BLaER1 (cell line): ENCODE results near the gene ICA1L.
A peak's percentile ranks its signal among the peaks of the same experiment; 100 is the strongest.

Experiments used
- H3K27ac ChIP-seq: shearing (Covaris generic); formaldehyde crosslinking; 2 replicates; pipeline ENCODE4 v1.8.1; 2022
- H3K27me3 ChIP-seq: shearing (Covaris generic); formaldehyde crosslinking; 2 replicates; pipeline ENCODE4 v1.8.1; 2022
- H3K36me3 ChIP-seq: shearing (Covaris generic); formaldehyde crosslinking; 2 replicates; pipeline ENCODE4 v1.8.1; 2022
- H3K4me1 ChIP-seq: shearing (Covaris generic); formaldehyde crosslinking; 2 replicates; pipeline ENCODE4 v1.8.1; 2022
- H3K4me2 ChIP-seq: shearing (Covaris generic); formaldehyde crosslinking; 2 replicates; pipeline ENCODE4 v1.8.1; 2022
- H3K4me3 ChIP-seq: shearing (Covaris generic); formaldehyde crosslinking; 2 replicates; pipeline ENCODE4 v1.8.1; 2022
- H3K9ac ChIP-seq: shearing (Covaris generic); formaldehyde crosslinking; 2 replicates; pipeline ENCODE4 v1.8.1; 2022
- H3K9me3 ChIP-seq: shearing (Covaris generic); formaldehyde crosslinking; 2 replicates; pipeline ENCODE4 v1.8.1; 2022
- H4K20me1 ChIP-seq: shearing (Covaris generic); formaldehyde crosslinking; 2 replicates; pipeline ENCODE4 v1.8.1; 2022
- Cebpa-rat ChIP-seq: shearing (Covaris generic); IDR thresholded peaks from 2 replicates; pipeline ENCODE4 v1.8.1; 2022

The ICA1L gene

GRCh38 chr2:202848813-202849212, 22.8 kb downstream of the ICA1L start:
- H3K4me1 ChIP-seq: no peaks in the 10 kb centered on the region
- TF ChIP-seq Cebpa-rat: no peak
- H4K20me1 ChIP-seq: no peaks in the 10 kb centered on the region
- H3K27me3 ChIP-seq: no peaks in the 10 kb centered on the region
- H3K4me2 ChIP-seq: no peak overlapping the region
- no peak overlapping the region for H3K4me3 ChIP-seq
- no peaks in the 10 kb centered on the region for H3K36me3 ChIP-seq
- no peak overlapping the region for H3K27ac ChIP-seq
- peaks cover 2% of the 10 kb centered on the region; the same call in 1 of the 2 replicates for H3K9me3 ChIP-seq
- H3K9ac ChIP-seq: no peak overlapping the region

DNA sequence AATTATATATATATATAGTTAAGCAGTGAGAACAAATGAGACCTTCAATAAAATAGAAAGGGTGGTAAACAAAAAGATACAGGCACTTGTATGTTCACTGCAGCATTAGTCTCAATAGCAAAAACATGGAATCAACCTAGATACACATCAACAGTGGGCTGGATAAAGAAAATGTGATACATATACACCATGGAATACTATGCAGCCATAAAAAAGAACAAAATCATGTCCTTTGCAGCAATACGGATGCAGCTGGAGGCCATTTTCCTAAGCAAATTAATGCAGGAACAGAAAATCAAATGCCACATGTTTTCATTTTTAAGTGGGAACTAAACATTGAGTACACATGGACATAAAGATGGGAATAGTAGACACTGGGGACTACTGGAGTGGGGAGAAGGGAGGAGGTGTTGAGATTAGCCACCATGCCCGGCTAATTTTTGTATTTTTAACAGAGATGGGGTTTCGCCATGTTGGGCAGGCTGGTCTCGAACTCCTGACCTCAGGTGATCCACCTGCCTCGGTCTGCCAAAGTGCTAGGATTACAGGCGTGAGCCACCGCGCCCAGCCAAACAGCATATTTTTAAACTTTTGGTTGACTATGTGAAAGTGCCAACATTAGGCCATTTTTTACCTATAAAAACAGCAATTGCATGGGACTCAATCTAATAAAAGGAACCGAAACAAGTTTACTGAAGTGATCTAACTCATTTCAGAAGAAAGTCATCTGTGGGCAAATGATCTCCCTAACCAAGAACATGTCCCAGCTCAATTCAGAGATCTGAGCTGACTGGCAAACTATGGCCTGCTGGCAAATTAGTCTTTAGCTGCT, 23.7 kb downstream of the ICA1L start:
- Histone ChIP-seq H3K36me3 (no peaks in the 10 kb centered on the region), H3K4me3 (no peak overlapping the region), H3K4me1 (no peaks in the 10 kb centered on the region), H3K9me3 (peaks cover 11% of the 10 kb centered on the region), H3K27me3 (no peaks in the 10 kb centered on the region), H4K20me1 (no peaks in the 10 kb centered on the region), H3K9ac (no peak overlapping the region), H3K4me2 (no peak overlapping the region), H3K27ac (no peak overlapping the region)
- TF ChIP-seq Cebpa-rat: no peak

DNA sequence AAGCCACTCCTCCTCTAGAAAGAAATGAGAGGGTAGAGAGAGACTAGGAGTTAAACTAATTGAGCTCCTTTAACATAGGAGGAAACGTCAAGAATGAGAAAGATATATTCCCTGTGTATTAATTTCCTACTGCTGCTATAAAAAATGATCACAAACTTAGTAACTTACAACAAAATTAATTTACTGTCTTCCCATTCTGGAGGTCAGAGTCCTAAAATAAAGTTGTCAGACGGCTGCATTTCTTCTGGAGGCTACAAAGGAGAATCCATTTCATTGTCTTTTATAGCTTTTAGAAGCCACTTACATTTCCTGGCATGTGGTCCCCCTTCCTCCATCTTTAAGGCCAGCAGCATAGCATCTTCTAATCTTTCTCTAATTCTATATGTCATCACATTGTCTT, 26.9 kb downstream of the ICA1L start:
- H3K4me1 ChIP-seq: no peaks in the 10 kb centered on the region
- no peak overlapping the region for H3K4me3 ChIP-seq
- peaks cover 27% of the 10 kb centered on the region for H3K9me3 ChIP-seq
- no peaks in the 10 kb centered on the region for H3K27me3 ChIP-seq
- H4K20me1 ChIP-seq: no peaks in the 10 kb centered on the region
- H3K9ac ChIP-seq: no peak overlapping the region
- no peak overlapping the region for H3K4me2 ChIP-seq
- no peak overlapping the region for H3K27ac ChIP-seq
- TF ChIP-seq Cebpa-rat: no peak
- no peaks in the 10 kb centered on the region for H3K36me3 ChIP-seq

GRCh38 chr2:202842690-202843089, 28.9 kb downstream of the ICA1L start:
- Histone ChIP-seq H3K27me3 (no peaks in the 10 kb centered on the region), H3K4me1 (no peaks in the 10 kb centered on the region), H3K4me3 (no peak overlapping the region), H3K9me3 (peaks cover 26% of the 10 kb centered on the region), H3K36me3 (no peaks in the 10 kb centered on the region), H4K20me1 (no peaks in the 10 kb centered on the region), H3K9ac (no peak overlapping the region), H3K4me2 (no peak overlapping the region), H3K27ac (no peak overlapping the region)
- no peak for TF ChIP-seq Cebpa-rat

GRCh38 chr2:202841090-202841867, 30.3 kb downstream of the ICA1L start:
- H4K20me1 ChIP-seq: no peaks in the 10 kb centered on the region
- no peak overlapping the region for H3K4me3 ChIP-seq
- H3K36me3 ChIP-seq: no peaks in the 10 kb centered on the region
- peaks cover 25% of the 10 kb centered on the region for H3K9me3 ChIP-seq
- no peak overlapping the region for H3K27ac ChIP-seq
- TF ChIP-seq Cebpa-rat: no peak
- H3K4me2 ChIP-seq: no peak overlapping the region
- H3K27me3 ChIP-seq: no peaks in the 10 kb centered on the region
- H3K9ac ChIP-seq: no peak overlapping the region
- H3K4me1 ChIP-seq: no peaks in the 10 kb centered on the region

DNA sequence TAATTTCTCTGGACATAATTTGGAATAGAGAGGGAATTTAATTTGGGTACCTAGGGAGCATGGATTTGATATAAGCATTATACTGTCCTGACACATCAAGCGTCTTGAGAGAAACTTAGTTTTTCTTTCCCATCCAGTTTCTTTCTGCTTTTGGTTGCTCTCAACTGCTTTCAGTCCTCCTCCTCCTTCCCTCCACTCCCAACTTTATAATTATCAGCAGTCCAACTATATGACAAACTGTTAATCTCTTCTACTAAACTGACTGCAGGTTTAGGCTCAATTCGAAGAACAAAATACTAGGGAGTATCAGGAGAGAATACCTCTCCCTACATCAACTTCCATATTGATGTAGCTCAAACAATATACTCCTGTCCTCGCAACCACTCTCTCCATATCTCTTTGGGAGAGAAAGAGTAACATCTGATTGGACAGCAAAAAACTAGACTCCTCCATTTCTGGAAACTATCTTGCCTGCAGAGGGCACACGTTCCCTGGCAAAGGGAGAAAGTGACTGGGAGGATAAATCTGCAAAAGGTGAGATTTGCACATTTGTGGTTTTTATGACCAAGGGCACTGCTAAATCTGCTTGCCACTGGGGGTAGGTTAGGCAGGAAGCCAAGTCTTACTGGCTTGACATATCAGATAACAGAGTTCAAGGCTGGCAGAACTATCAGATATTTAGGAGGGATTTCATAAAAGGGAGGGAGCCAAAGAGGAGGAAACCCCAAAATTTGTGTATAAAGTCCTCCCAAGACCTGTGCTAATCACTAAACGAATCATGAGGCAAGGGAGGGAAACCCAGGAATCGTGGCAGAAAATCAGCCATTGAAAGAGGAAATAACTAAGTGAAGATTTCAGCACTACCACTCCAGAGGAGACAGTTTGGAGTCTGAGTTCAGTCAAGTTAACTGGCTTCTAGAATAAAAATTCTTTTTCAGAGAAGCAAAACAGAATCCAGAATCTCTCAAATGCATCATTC, 40.0 kb downstream of the ICA1L start:
- no peak overlapping the region for H3K9ac ChIP-seq
- no peaks in the 10 kb centered on the region for H3K9me3 ChIP-seq
- TF ChIP-seq Cebpa-rat: no peak
- no peak overlapping the region for H3K27ac ChIP-seq
- no peak overlapping the region for H3K4me3 ChIP-seq
- peak overlapping the region; percentile 1; the same call in 1 of the 2 replicates for H3K4me2 ChIP-seq
- no peaks in the 10 kb centered on the region for H3K36me3 ChIP-seq
- H4K20me1 ChIP-seq: no peaks in the 10 kb centered on the region
- no peaks in the 10 kb centered on the region for H3K27me3 ChIP-seq
- peaks cover 6% of the 10 kb centered on the region; the same call in 1 of the 2 replicates for H3K4me1 ChIP-seq

DNA sequence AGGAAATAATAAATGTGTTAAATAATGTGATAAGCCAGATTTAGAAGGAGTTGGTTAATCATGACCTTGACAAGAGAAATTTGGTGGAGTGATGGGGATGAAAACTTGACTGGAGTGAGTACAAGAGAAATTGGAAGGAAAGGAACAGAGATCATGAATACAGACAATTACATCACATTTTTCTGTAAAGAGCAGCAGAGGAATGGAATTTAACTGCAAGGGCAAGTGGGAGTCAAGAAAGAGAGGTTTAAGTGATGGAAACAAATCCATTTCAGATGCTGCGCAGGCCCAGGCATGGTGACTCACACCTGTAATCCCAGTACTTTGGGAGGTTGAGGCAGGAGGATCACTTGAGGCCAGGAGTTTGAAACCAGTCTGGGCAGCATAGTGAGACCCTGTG, 46.7 kb downstream of the ICA1L start:
- Histone ChIP-seq H3K27ac (no peak overlapping the region), H3K27me3 (no peaks in the 10 kb centered on the region), H3K9ac (no peak overlapping the region), H3K4me3 (no peak overlapping the region), H4K20me1 (no peaks in the 10 kb centered on the region), H3K36me3 (no peaks in the 10 kb centered on the region), H3K4me2 (no peak overlapping the region), H3K9me3 (no peaks in the 10 kb centered on the region), H3K4me1 (peaks cover 20% of the 10 kb centered on the region)
- no peak for TF ChIP-seq Cebpa-rat

- Histone ChIP-seq H3K4me3 (no peak overlapping the region), H3K9ac (no peak overlapping the region), H4K20me1 (no peaks in the 10 kb centered on the region), H3K4me2 (peak overlapping the region; percentile 64), H3K36me3 (no peaks in the 10 kb centered on the region), H3K4me1 (peaks cover 20% of the 10 kb centered on the region), H3K9me3 (no peaks in the 10 kb centered on the region), H3K27me3 (no peaks in the 10 kb centered on the region), H3K27ac (peak overlapping the region; percentile 53; the same call in 1 of the 2 replicates)
- TF ChIP-seq Cebpa-rat: no peak
Measured at GRCh38 chr2:202822411-202822810, 49.2 kb downstream of the ICA1L start.
